HepG2 (cell line): ENCODE measurements around the gene SMIM30. TPM values are rescaled to one million over a fixed set of nuclear protein-coding genes. Genes with fewer than 3 reads are reported as not detected.

ENCODE experiments used
- CENPT ChIP-seq: sonication (generic); formaldehyde crosslinking; IDR thresholded peaks from 2 replicates; pipeline ENCODE4 v1.8.0; 2022; ENCODE audit warnings: low read depth, mild to moderate bottlenecking, moderate library complexity, missing genetic modification reagents
- DNMT1 ChIP-seq: sonication (generic); formaldehyde crosslinking; IDR thresholded peaks from 2 replicates; pipeline ENCODE4 v1.5.1; 2020; ENCODE audit warnings: mild to moderate bottlenecking, missing genetic modification reagents
- E2F1 ChIP-seq: sonication (generic); formaldehyde crosslinking; IDR thresholded peaks from 2 replicates; pipeline ENCODE4 v1.5.0; 2020; ENCODE audit warnings: missing genetic modification reagents
- FOSL2 ChIP-seq: sonication (generic); formaldehyde crosslinking; IDR thresholded peaks from 2 replicates; pipeline ENCODE4 v1.4.0; 2020; ENCODE audit warnings: missing genetic modification reagents
- GLI4 ChIP-seq: sonication (generic); formaldehyde crosslinking; IDR thresholded peaks from 2 replicates; pipeline ENCODE4 v1.5.1; 2020; ENCODE audit warnings: missing genetic modification reagents, mild to moderate bottlenecking, moderate library complexity, borderline replicate concordance
- MAFF ChIP-seq: IDR thresholded peaks from 2 replicates; pipeline ENCODE4 v1.6.1; 2011; ENCODE audit warnings: low read depth, low read length, improper control_type of control experiment
- MTF2 ChIP-seq: sonication (generic); formaldehyde crosslinking; IDR thresholded peaks from 2 replicates; pipeline ENCODE4 v1.5.0; 2020; ENCODE audit warnings: missing genetic modification reagents, borderline replicate concordance
- NFYB ChIP-seq: sonication (generic); formaldehyde crosslinking; IDR thresholded peaks from 2 replicates; pipeline ENCODE4 v1.4.0; 2020; ENCODE audit warnings: missing genetic modification reagents
- REXO4 ChIP-seq: sonication (generic); formaldehyde crosslinking; IDR thresholded peaks from 2 replicates; pipeline ENCODE4 v1.8.0; 2022; ENCODE audit warnings: missing genetic modification reagents, mild to moderate bottlenecking, borderline replicate concordance
- SAP130 ChIP-seq: IDR thresholded peaks from 2 replicates; pipeline ENCODE4 v1.6.1; 2016; ENCODE audit warnings: low read depth
- TFAP4 ChIP-seq: sonication (generic); IDR thresholded peaks from 2 replicates; pipeline ENCODE4 v1.6.1; 2016; ENCODE audit warnings: low read depth, borderline replicate concordance
- THYN1 ChIP-seq: sonication (generic); formaldehyde crosslinking; IDR thresholded peaks from 2 replicates; pipeline ENCODE4 v1.8.1; 2023; ENCODE audit warnings: low read depth, mild to moderate bottlenecking, moderate library complexity, missing genetic modification reagents, borderline replicate concordance
- ZBTB7A ChIP-seq: sonication (generic); formaldehyde crosslinking; IDR thresholded peaks from 2 replicates; pipeline ENCODE4 v1.8.0; 2022; ENCODE audit warnings: mild to moderate bottlenecking, missing genetic modification reagents
- ZC3H4 ChIP-seq: sonication (generic); formaldehyde crosslinking; IDR thresholded peaks from 2 replicates; pipeline ENCODE4 v1.4.0; 2020; ENCODE audit warnings: missing genetic modification reagents, borderline replicate concordance
- ZHX1 ChIP-seq: sonication (generic); formaldehyde crosslinking; IDR thresholded peaks from 2 replicates; pipeline ENCODE4 v1.8.1; 2022; ENCODE audit warnings: low read depth, mild to moderate bottlenecking, missing genetic modification reagents
- ZNF101 ChIP-seq: sonication (generic); formaldehyde crosslinking; IDR thresholded peaks from 2 replicates; pipeline ENCODE4 v1.4.0; 2020; ENCODE audit warnings: mild to moderate bottlenecking, low read depth, missing genetic modification reagents, borderline replicate concordance
- ZNF260 ChIP-seq: sonication (generic); formaldehyde crosslinking; IDR thresholded peaks from 2 replicates; pipeline ENCODE4 v1.4.0; 2020; ENCODE audit warnings: missing genetic modification reagents, low read depth, mild to moderate bottlenecking, borderline replicate concordance
- ZNF280B ChIP-seq: sonication (generic); formaldehyde crosslinking; IDR thresholded peaks from 2 replicates; pipeline ENCODE4 v1.5.0; 2020; ENCODE audit warnings: missing genetic modification reagents, mild to moderate bottlenecking, borderline replicate concordance
- ZNF547 ChIP-seq: sonication (generic); formaldehyde crosslinking; IDR thresholded peaks from 2 replicates; pipeline ENCODE4 v1.5.1; 2020; ENCODE audit warnings: mild to moderate bottlenecking, missing genetic modification reagents
- ZNF629 ChIP-seq: sonication (generic); formaldehyde crosslinking; conservative IDR thresholded peaks from 2 replicates; pipeline ENCODE4 v1.5.0; 2020; ENCODE audit warnings: missing genetic modification reagents
- ZUFSP ChIP-seq: sonication (generic); formaldehyde crosslinking; IDR thresholded peaks from 2 replicates; pipeline ENCODE4 v1.9.0; 2021; ENCODE audit warnings: missing genetic modification reagents, mild to moderate bottlenecking, borderline replicate concordance
- polyA plus RNA-seq, 8 experiments: library from polyadenylated mRNA; depleted of rRNA in 3 of 8; stranded (reverse) in 7 of 8; unstranded in 1 of 8; fragments of >200 nt; fragmentation: Illumina TruSeq in 4 of 8; extraction: Trizol in 4 of 8; gene quantifications; 2 replicates each; pipeline versions ENCODE4 v1.2.1 to v1.2.3, GENCODE V29; 2011 to 2016; ENCODE audit warnings: low read depth in 4 of 8, missing spikeins in 1 of 8, mixed read lengths in 1 of 8; ENCODE audit not compliant: insufficient read depth in 1 of 8
- total RNA-seq, 5 experiments: library from RNA; depleted of rRNA; stranded (reverse); fragments of >200 nt; fragmentation: Illumina TruSeq; extraction: Trizol; gene quantifications; 2 replicates each; pipeline ENCODE4 v1.2.3, GENCODE V29; 2016; ENCODE audit warnings: low read depth in 1 of 5

SMIM30 gene
- total and polyA plus RNA-seq, 2 of the 13 experiments (the other 11 are each of a cell fraction or from before 2014, with no cell fraction given) = 23.5 to 25.2 TPM

GRCh38 chr7:113118074-113118959 is at the start of gene SMIM30 (continued):
- no peak for TF ChIP-seq ZNF260
- no peak for TF ChIP-seq ZNF547 (CRISPR knock-in tag)
- TF ChIP-seq E2F1 (CRISPR knock-in tag) = 0 out of 2 replicates have a peak, but pooled peaks have one; percentile 17
- no peak for TF ChIP-seq MAFF
- no peak for TF ChIP-seq REXO4
- TF ChIP-seq ZBTB7A = no peak
- no peak for TF ChIP-seq ZNF101 (CRISPR knock-in tag)
- TF ChIP-seq FOSL2 (CRISPR knock-in tag) = peak; percentile 33; the same call in 1 of the 2 replicates
- TF ChIP-seq SAP130 (CRISPR knock-in tag) = peak; percentile 68
- no peak for TF ChIP-seq TFAP4
- no peak for TF ChIP-seq DNMT1
- TF ChIP-seq ZHX1 (CRISPR knock-in tag) = no peak
- no peak for TF ChIP-seq ZNF629 (CRISPR knock-in tag)
- no peak for TF ChIP-seq ZUFSP (CRISPR knock-in tag)
- TF ChIP-seq MTF2 (CRISPR knock-in tag) = 0 out of 2 replicates have a peak, but pooled peaks have one; percentile 57
- no peak for TF ChIP-seq ZC3H4 (CRISPR knock-in tag)
- peak; percentile 53 for TF ChIP-seq NFYB (CRISPR knock-in tag)
- no peak for TF ChIP-seq GLI4
- no peak for TF ChIP-seq THYN1
- no peak for TF ChIP-seq CENPT (CRISPR knock-in tag)
- no peak for TF ChIP-seq ZNF280B (CRISPR knock-in tag)
